LHCN-M2 (cell line): ENCODE data around the gene SLC7A11. TPM values are rescaled to one million over a fixed set of nuclear protein-coding genes. Genes with fewer than 3 reads are reported as not detected.
A peak's percentile ranks its signal among the peaks of the same experiment; 100 is the strongest.
"Not testable (repeated sequence)": the region's sequence is repeated elsewhere in the genome, so short reads cannot be mapped to it uniquely, and the experiment has no call there.

Experiments used
- DNase-seq: peaks from one replicate; pipeline ENCODE4 v3.0.0-alpha.2; 2012; ENCODE audit warnings: low read depth
- total RNA-seq: library from RNA; depleted of rRNA; stranded (reverse); fragments of >200 nt; gene quantifications from 2 replicates; pipeline ENCODE4 v1.2.3, GENCODE V29; 2014

The SLC7A11 gene
- total RNA-seq, 1 experiment from 2014 or later: 6.1 TPM

DNA sequence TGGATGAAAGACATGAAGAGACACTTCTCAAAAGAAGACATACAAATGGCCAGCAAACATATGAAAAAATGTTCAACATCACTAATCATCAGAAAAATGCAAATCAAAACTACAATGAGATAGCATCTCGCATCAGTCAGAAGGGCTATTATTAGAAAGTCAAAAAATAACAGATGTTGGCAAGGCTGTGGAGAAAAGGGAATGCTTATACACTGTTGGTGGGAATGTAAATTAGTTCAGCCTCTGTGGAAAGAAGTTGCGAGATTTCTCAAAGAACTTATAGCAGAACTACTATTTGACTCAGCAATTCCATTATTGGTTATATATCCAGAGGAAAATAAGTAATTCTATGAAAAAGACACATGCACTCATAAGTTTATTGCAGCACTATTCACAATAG, 31.6 kb downstream of the SLC7A11 start:
- not testable (repeated sequence) for DNase-seq

DNA sequence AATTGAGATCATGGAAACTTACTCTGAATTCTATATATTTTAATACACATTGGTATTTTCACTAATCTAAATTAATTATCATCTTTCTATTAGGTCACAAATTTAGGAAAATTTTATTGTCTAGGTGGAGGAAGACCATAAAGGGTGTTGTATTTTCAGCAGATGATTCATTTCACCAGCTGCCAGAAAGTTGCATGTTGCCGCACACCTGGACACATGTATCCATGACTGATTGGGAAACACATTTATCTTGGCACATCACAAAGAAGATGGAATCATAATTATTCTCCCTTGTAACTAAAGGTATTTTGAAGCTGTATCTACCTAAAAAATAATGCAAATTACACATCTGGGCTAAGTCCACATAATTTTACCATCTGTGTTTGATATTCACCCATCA, 33.1 kb downstream of the SLC7A11 start:
- DNase-seq: no peak

DNA sequence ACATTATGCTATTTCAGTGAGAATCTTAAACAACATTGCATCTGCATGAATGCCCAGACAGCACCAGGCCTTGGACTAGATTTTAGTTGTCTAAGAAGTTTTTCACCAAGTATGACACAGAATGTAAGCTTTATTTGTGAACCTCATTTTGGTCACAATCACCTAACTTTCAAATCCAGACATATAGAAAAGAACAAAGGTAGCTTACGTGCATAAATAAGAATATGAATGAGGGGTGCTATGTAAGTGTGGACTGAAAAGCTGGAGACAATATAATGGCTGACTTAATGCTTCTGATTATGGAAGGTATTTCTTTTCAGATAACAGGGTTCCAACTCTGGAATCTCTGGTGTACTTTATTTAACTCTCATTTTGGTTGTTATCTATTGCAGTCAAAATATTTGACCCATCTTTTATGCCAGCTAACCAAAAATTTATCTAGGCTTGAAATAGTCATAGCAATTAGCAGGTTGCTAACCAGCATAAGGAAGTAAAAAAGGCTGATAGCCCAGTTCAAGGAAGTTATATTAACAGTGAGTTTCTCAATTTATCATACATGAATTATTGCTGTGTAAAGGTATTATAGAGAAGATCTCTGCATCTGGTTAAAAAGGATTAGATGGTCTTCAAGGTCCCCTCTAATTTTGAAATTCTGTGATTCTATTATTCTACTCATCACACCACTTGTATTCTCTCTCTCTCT, 36.5 kb downstream of the SLC7A11 start:
- DNase-seq: no peak

DNA sequence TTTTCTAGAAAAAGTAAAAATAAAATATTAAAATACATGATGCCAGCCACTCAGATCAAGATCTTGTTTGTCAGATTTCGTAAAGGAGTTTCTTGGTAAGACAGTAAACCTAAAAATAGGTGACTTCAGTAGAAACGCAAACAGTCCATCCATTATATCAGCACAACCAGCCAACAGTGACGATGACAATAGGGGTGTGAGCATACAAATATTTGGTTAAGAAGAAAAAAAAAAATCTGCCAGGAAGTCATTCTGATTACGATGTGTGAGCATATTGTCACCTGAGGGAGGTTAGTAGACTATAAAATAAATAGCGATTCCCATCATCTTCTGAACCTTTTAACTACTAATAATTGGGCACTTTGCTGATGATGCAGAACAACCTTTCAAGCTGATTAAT, 37.6 kb downstream of the SLC7A11 start:
- no peak for DNase-seq

DNA sequence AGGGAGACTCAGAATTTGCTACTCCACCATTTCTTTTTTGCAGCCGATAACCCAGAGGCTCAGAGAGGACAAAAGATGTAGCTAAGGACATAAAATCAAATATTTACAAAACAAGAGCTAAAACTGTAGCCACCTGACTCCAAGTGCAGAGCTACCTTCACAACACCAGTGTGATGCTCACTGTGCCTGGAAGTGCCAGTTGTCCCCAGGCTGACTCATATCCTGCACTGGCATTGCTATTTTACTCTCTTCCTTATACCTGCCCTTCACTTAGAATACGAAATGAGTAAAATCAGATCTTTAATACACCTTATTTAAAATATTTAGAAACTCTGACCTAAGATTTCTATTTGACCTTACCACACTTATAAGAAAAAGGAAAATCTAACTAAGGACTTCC, 39.5 kb downstream of the SLC7A11 start:
- no peak for DNase-seq

DNA sequence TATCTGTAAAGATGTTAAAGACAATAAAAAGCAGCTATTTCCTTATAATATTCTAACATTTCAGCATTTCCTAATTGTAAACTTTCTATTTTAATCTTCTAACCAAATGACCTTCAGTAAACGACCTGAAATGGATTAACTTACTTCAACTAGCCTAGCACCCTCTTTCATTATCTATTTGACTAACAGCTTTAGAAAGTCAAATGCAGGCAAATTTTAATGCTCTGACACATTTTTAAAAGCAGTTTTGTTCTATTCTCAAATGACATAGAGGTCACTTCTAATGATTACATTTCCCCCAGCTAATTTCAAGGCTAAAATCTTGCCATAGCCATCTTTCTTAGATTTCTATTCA, 41.9 kb downstream of the SLC7A11 start:
- no peak for DNase-seq

DNA sequence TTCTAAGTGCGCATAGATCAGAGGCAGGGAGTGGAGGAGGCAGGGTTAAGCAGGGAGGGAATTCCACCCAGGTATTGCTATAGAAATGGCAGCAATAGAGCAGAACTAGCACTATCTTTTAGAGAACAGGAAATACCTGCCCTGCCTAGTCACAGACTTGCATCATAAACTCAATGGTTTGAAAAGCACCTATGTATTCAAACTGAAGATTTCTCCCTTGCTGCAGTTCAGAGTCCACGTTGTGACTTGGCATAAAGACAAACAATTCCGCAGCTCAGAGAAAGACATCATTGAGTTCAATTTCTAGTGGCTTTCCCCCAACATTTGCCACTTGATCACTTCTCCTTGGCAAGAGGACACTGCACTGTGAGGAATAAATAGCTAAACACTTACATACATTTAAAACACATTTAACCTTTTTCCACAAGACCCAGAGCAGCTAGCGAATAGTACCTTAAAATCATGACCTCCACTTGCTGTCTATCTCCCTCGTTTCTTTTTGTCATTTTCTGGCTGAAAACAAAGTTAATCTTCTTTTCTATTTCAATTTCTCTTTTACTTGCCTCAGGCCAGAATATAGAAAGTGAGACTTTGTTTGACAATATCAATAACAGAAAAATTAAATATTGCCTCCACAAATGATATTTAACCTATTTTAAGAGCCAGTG, 42.4 kb downstream of the SLC7A11 start:
- DNase-seq: no peak

DNA sequence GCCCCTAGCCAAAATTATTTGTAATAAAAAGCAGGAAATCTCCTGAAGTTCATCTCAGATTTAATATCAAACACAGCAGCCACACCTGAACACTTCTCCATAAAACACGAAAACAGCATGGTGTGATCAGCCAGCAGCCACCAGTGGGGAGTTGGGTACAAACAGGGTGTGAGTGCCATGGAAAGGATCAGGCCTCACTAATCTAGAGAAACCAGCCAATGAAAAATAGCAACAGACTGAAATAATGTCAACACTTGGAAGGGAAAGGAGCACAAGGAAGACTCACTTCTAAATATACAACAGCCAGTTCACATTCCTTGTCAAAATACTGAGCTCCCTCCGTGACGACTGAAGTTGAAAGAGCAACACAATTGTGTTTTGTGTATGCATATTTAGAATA, 46.0 kb downstream of the SLC7A11 start:
- DNase-seq: no peak

DNA sequence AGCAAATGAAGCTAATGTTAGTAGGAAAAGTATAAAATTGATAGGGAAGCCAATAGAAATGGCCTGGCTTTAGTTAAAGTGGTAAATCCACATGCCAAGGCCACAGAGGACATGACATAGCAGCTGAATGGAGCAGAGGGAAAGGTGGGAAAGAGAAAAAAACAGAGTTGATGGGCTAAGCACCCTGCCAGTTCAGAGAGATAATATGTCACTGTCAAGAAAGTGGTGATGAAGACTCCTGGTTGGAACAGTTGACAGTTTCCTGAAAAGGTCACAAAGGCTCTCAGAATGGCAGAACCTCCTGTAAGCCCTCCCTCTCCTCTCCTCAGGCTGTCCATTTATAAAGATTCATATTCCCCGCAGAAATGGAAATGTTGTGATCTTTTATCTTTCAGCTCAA, 48.2 kb downstream of the SLC7A11 start:
- no peak for DNase-seq

DNA sequence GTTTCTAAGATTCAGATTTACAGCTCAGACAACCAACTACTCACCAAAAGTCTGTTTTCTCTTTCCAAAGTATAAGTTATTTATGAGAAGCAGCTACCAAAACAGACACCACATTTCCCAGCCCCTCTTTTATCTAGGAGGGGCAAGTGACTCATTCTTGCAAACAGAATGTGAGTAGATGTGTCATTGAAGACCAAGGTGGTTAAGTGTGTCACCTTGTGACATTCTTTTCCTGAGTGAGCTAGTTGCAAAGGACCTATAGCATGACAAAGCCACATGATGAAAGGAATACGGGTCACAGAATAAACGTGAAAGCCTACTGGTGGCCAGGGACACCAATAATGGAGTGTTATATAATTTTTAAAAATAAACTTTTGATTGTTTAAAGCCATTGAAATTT, 50.0 kb downstream of the SLC7A11 start:
- DNase-seq: peak; percentile 60

DNA sequence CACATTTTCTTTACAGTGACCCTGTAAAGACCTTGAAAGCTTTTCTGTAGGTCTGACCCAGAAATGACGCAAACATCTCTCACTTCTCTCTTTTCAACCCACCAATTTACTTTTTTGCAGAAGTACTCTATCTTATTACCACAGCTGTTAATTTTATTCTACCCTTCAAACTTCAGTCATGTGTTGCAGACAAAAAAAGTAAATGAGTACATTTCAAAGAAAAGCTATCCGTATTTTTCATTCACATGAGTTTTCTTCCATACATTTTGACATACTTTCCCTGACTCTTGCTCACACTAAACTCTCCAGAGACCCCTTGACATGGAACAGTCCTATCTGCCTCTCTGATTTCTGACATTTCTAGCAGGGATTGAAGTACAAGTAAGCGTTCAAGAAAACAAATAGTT, 51.7 kb downstream of the SLC7A11 start:
- no peak for DNase-seq

DNA sequence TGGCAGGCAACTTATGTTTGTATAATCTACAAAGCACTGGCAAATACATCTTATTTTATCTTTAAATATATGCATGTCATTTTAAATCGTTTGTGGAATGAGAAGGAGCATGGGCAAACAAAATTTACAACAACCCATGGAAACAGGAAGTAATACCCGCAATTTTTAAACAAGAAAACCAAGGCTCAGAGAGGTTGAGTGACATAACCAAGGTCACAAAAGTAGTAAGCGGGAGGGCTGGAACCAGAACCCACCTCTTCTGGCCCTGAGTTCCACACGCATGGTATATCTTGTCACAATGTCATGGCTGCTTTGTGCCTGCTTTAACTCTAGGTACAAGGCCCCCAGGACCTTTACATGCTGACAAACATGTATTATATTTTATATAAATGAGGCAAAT, 52.9 kb downstream of the SLC7A11 start:
- no peak for DNase-seq

DNA sequence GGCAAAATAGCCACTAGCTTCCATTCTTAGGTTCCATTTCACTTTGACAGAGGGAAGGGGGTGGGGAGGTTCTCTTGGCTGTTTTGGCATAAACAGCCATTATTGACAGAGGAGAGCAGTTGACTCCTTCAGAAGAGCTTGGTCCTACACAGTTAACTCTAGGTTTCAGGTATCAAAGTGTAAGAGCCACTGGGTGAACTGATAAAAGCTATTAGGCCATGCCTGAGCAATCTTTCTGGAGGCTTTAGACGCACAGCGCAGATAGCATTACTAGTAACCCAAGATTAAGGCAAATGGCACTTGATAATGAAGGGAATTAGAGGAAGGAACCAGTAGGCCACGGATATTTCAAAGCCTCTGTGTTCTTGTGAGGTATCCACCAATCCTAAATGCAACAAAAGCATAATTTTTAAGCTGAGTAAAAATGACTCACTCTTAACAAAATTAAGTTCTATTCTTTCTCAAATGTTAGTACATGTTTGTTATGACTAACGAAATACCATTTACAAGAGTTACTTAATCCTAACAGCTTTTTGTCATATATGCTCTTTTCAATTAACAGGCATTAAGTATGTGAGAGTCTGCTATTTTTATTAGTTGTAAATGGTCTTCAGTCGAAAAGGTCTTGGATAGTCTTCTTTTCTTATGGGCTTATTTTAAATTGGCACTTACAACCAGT, 53.6 kb downstream of the SLC7A11 start:
- DNase-seq: no peak

DNA sequence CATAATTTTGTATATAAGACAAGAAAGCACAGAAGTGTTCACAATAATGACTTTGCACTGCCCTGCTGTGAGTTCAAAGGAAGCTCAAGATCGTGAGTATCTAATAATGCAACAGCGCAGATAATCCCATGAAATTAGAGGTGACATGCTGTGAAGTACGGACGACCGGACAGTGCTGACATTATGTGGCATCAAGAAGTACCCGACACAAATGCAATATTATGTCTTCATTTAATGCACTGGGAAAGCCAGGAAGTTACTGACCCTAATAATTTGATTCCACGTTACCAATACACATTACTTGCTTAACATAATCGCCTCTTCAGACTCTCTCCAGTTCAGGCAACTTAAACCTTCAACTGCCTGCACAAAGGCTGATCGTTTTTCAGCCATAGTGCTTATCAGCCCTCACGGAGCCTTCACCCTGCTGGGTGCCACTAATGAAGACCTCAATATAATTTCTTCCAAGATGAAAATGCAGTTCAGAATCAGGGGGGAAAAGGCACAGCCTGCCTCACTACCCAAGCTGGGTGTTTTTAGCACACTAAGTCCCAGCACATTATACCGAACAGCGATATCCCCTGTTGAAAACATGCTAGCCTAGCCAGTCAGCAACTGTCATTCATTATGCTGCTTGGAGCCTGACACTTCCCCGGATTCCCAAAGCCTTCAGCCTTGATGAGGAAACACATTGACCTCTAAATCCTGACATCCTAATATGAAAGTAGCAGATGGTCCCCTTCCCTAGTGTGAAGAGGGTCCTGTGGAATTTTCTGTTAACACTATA, 56.1 kb downstream of the SLC7A11 start:
- DNase-seq: no peak

DNA sequence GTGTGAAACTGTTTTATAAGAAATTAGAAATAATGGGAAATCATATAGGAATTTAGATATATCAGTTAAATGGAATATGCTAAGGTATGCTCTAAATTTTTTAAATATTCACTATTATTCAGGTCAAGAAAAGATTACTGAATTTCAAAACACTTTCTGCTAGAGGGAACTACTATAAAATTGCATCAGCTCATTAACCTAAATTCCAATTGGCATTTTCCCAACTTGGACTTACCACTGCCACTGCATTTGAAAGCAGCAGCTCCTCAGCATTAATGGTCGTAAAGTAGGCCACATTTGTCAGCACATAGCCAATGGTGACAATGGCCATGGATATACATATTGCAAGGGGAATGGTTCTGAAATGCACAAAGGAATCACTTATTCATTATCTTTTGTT, 57.3 kb downstream of the SLC7A11 start:
- DNase-seq: no peak

DNA sequence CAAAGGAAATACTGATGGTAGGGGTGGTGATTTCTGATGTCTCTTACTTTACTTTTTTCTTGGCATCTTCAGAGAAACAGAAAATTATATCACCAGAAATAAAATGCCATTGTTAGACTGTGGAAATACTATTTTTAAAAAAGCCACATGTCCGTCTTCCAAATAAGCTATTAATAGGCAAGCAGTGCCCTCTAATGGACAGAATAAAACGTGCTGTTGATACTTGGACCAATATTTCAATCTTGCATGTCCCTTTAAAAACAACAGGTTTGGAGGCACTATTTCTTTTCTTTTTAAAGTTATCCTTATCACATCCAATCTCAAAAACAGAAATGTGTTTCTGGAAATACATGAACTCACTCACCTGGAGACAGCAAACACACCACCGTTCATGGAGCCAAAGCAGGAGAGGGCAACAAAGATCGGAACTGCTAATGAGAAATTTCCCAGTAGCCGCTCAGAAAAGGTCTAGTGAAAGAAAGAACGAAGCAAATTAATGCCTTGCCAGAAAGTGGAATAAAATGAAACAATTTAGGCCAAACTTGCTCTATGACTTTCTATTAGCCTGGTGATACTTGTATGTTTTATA, 59.2 kb downstream of the SLC7A11 start:
- peak; percentile 71 for DNase-seq

DNA sequence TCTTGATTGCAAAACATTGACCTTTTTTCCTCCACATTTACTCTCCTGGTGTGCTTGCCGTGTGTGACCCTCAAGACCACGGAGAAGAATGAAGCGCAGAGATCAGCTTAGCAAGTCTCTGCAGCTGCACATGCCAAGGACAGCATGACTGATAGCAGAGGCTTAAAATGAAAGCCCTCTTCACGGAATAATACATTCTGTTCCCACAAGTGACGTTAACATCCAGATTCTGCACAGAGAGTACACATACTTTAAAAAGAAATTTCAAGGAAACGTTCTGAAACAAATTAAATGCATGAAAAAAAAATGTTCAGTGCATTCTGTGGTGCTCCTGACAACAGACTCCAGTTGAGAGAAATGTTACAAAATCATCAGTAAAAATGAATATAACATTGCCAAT, 60.9 kb downstream of the SLC7A11 start:
- DNase-seq: peak; percentile 58

DNA sequence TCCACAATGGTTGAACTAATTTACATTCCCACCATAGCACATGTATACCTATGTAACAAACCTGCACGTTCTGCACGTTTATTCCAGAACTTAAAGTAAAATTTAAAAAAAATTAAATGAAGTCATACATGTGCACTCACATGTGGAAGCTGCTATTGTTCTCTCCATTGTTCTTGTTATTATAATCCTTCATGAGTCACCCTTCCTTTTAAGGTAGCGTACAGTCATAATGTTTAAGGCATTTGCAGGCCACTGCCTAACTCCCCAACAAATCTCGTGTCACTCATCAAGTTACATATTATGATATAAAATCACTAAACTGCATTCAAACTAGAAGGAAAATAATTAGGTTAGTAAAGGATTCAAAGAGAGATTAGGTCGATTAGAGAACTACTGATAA, 63.6 kb downstream of the SLC7A11 start:
- DNase-seq: peak; percentile 70

DNA sequence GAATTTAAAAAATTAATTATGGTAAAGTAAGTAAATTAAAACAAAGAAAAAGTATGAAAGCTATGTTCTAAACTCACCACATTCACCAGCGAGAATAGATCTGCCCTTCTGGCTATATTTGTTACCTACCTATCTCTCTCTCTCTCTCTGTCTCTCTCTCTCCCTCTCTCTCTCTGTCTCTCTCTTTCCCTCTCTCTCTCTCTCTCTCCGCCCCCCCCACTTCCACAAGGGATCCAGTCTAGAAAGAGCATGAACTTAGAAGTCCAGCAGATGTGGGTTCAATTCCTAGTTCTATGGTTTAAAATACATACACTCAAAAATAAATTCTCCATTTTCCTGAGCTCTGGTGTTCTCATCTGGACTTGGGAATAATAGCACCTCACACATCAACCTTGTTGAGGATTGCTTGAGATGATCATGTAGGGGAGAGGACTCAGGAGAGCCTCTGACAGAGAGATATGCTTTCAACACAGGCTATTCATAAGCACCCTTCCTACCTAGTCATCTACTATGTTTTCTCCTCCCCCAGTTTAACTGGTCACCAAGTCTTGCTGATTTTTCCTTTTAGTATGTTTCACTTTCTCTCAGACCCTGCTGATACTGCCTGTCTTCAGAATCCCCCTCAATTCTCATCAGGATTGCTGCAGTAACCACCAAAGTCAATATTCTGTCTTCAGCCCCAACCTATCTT, 64.7 kb downstream of the SLC7A11 start:
- no peak for DNase-seq

DNA sequence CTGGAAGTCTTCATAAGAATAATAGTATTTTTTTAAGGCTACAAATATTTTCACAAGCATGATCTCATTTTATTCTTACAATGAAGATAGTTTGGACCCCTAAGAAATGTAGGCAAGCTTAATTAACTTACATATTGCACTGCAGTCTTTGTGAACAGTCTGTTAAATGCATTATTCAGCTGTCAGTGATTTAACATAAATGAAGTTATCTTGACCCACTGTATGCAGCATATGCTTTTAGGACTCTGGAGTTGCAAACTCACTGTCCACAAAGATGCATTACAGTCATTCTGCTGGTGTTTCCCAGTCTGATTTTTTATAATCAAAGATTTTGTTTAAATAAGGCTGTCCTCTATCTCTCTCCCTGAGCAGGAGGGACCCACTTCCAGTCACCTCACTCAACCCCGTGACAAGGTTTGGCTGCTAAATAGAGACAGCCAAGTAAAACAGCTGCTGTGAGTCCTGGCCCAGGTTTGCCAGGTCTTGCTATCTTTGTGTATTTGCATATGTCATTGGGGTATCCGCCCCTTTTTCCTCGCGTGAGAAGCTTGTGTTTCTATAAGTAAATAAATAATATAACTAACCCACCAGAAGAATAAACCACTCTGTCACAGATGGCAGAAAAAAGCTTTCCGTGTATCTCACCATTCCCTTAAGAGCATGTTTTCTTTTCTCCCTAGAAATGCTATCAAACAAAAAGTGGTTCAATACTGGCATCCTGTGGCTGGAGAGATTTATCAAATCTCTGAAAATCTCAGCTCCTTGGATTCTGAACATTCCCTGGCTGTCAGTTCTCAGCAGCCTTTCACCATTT, 67.0 kb downstream of the SLC7A11 start:
- peak; percentile 36 for DNase-seq
